K562 (cell line): ENCODE results near the gene EML2. TPM values are rescaled to one million over a fixed set of nuclear protein-coding genes. Genes with fewer than 3 reads are reported as not detected.

Source experiments
- ELF1 ChIP-seq: fragments of 200-800 bp; sonication (Bioruptor generic); IDR thresholded peaks from 2 replicates; pipeline ENCODE4 v1.6.1; 2016; ENCODE audit warnings: missing genetic modification characterization, missing compliant biosample characterization
- GTF2A2 ChIP-seq: IDR thresholded peaks from 2 replicates; pipeline ENCODE4 v1.6.1; 2016; ENCODE audit warnings: mild to moderate bottlenecking, missing genetic modification characterization, missing compliant biosample characterization
- NFIX ChIP-seq: fragments of 250-450 bp; sonication (Bioruptor Pico); IDR thresholded peaks from 2 replicates; pipeline ENCODE4 v1.4.0; 2020; ENCODE audit warnings: low read depth, mild to moderate bottlenecking, moderate library complexity
- TRIM28 ChIP-seq: fragments of 450-650 bp; IDR thresholded peaks from 2 replicates; pipeline ENCODE4 v1.6.1; 2017
- polyA plus RNA-seq, 8 experiments: library from polyadenylated mRNA; depleted of rRNA in 4 of 8; stranded (reverse) in 5 of 8; unstranded in 3 of 8; fragments of >200 nt; fragmentation: Nextera tagmentation in 2 of 8; fragmentation: Illumina TruSeq in 1 of 8; extraction: Ambion mirVana in 2 of 8; extraction: Trizol in 1 of 8; gene quantifications; 2 replicates each; pipeline versions ENCODE4 v1.2.1 to v1.2.3, GENCODE V29; 2011 to 2014; ENCODE audit warnings: inconsistent platforms in 1 of 8, missing spikeins in 1 of 8
- total RNA-seq, 7 experiments: library from RNA; depleted of rRNA in 6 of 7; stranded (reverse); fragments of >200 nt in 6 of 7; fragmentation: Illumina TruSeq in 2 of 7; extraction: Trizol in 2 of 7; gene quantifications; 2 replicates each; pipeline versions ENCODE4 v1.2.1 to v1.2.3, GENCODE V29; 2011 to 2021; ENCODE audit warnings: low replicate concordance in 1 of 7
- TF ChIP-seq, protein P1 (sequence below): fragments of 450-650 bp; IDR thresholded peaks from 2 replicates; pipeline ENCODE4 v1.6.1; 2016; ENCODE audit warnings: mild to moderate bottlenecking, moderate library complexity
- TF ChIP-seq, protein P2 (sequence below): sonication (generic); formaldehyde crosslinking; IDR thresholded peaks from 2 replicates; pipeline ENCODE4 v1.8.0; 2022; ENCODE audit warnings: mild to moderate bottlenecking, missing genetic modification reagents

The EML2 gene
- total and polyA plus RNA-seq, 9 of the 15 experiments (the other 6 are each of a cell fraction or from before 2014, with no cell fraction given): 2.6 to 69.6 (median 24.8) TPM

DNA sequence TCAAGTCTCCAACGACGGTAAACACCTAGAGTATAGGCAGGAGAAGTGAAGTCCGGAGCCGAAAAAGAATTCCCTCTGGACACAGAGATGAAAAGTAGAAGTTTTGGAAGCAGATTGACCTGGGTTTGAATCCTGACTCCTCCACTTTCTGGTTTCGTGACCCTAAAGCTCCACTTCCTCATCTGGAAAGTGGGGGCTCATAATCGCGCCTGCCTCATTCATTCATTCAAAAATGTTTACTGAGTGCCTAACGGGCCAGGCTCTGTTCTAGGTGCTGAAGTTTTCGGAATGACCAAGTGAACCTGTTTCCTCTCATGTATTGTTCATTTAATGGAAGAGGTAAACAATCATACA lies 7.1 kb upstream of the EML2 start (continued):
- TF ChIP-seq, protein P1, sequence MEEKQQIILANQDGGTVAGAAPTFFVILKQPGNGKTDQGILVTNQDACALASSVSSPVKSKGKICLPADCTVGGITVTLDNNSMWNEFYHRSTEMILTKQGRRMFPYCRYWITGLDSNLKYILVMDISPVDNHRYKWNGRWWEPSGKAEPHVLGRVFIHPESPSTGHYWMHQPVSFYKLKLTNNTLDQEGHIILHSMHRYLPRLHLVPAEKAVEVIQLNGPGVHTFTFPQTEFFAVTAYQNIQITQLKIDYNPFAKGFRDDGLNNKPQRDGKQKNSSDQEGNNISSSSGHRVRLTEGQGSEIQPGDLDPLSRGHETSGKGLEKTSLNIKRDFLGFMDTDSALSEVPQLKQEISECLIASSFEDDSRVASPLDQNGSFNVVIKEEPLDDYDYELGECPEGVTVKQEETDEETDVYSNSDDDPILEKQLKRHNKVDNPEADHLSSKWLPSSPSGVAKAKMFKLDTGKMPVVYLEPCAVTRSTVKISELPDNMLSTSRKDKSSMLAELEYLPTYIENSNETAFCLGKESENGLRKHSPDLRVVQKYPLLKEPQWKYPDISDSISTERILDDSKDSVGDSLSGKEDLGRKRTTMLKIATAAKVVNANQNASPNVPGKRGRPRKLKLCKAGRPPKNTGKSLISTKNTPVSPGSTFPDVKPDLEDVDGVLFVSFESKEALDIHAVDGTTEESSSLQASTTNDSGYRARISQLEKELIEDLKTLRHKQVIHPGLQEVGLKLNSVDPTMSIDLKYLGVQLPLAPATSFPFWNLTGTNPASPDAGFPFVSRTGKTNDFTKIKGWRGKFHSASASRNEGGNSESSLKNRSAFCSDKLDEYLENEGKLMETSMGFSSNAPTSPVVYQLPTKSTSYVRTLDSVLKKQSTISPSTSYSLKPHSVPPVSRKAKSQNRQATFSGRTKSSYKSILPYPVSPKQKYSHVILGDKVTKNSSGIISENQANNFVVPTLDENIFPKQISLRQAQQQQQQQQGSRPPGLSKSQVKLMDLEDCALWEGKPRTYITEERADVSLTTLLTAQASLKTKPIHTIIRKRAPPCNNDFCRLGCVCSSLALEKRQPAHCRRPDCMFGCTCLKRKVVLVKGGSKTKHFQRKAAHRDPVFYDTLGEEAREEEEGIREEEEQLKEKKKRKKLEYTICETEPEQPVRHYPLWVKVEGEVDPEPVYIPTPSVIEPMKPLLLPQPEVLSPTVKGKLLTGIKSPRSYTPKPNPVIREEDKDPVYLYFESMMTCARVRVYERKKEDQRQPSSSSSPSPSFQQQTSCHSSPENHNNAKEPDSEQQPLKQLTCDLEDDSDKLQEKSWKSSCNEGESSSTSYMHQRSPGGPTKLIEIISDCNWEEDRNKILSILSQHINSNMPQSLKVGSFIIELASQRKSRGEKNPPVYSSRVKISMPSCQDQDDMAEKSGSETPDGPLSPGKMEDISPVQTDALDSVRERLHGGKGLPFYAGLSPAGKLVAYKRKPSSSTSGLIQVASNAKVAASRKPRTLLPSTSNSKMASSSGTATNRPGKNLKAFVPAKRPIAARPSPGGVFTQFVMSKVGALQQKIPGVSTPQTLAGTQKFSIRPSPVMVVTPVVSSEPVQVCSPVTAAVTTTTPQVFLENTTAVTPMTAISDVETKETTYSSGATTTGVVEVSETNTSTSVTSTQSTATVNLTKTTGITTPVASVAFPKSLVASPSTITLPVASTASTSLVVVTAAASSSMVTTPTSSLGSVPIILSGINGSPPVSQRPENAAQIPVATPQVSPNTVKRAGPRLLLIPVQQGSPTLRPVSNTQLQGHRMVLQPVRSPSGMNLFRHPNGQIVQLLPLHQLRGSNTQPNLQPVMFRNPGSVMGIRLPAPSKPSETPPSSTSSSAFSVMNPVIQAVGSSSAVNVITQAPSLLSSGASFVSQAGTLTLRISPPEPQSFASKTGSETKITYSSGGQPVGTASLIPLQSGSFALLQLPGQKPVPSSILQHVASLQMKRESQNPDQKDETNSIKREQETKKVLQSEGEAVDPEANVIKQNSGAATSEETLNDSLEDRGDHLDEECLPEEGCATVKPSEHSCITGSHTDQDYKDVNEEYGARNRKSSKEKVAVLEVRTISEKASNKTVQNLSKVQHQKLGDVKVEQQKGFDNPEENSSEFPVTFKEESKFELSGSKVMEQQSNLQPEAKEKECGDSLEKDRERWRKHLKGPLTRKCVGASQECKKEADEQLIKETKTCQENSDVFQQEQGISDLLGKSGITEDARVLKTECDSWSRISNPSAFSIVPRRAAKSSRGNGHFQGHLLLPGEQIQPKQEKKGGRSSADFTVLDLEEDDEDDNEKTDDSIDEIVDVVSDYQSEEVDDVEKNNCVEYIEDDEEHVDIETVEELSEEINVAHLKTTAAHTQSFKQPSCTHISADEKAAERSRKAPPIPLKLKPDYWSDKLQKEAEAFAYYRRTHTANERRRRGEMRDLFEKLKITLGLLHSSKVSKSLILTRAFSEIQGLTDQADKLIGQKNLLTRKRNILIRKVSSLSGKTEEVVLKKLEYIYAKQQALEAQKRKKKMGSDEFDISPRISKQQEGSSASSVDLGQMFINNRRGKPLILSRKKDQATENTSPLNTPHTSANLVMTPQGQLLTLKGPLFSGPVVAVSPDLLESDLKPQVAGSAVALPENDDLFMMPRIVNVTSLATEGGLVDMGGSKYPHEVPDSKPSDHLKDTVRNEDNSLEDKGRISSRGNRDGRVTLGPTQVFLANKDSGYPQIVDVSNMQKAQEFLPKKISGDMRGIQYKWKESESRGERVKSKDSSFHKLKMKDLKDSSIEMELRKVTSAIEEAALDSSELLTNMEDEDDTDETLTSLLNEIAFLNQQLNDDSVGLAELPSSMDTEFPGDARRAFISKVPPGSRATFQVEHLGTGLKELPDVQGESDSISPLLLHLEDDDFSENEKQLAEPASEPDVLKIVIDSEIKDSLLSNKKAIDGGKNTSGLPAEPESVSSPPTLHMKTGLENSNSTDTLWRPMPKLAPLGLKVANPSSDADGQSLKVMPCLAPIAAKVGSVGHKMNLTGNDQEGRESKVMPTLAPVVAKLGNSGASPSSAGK: no peak
- no peak for TF ChIP-seq GTF2A2 (tag)
- TF ChIP-seq NFIX (CRISPR knock-in tag): no peak
- TF ChIP-seq, protein P2, sequence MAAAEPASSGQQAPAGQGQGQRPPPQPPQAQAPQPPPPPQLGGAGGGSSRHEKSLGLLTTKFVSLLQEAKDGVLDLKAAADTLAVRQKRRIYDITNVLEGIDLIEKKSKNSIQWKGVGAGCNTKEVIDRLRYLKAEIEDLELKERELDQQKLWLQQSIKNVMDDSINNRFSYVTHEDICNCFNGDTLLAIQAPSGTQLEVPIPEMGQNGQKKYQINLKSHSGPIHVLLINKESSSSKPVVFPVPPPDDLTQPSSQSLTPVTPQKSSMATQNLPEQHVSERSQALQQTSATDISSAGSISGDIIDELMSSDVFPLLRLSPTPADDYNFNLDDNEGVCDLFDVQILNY (CRISPR knock-in tag): no peak
- 0 out of 2 replicates have a peak, but pooled peaks have one; percentile 31 for TF ChIP-seq TRIM28
- peak; percentile 61 for TF ChIP-seq ELF1
